BLaER1 (cell line): ENCODE measurements around the gene PRSS36.

Source experiments
- H3K27ac ChIP-seq: shearing (Covaris generic); formaldehyde crosslinking; 2 replicates; pipeline ENCODE4 v1.8.1; 2022
- H3K27me3 ChIP-seq: shearing (Covaris generic); formaldehyde crosslinking; 2 replicates; pipeline ENCODE4 v1.8.1; 2022
- H3K36me3 ChIP-seq: shearing (Covaris generic); formaldehyde crosslinking; 2 replicates; pipeline ENCODE4 v1.8.1; 2022
- H3K4me1 ChIP-seq: shearing (Covaris generic); formaldehyde crosslinking; 2 replicates; pipeline ENCODE4 v1.8.1; 2022
- H3K4me2 ChIP-seq: shearing (Covaris generic); formaldehyde crosslinking; 2 replicates; pipeline ENCODE4 v1.8.1; 2022
- H3K4me3 ChIP-seq: shearing (Covaris generic); formaldehyde crosslinking; 2 replicates; pipeline ENCODE4 v1.8.1; 2022
- H3K9ac ChIP-seq: shearing (Covaris generic); formaldehyde crosslinking; 2 replicates; pipeline ENCODE4 v1.8.1; 2022
- H3K9me3 ChIP-seq: shearing (Covaris generic); formaldehyde crosslinking; 2 replicates; pipeline ENCODE4 v1.8.1; 2022
- H4K20me1 ChIP-seq: shearing (Covaris generic); formaldehyde crosslinking; 2 replicates; pipeline ENCODE4 v1.8.1; 2022
- Cebpa-rat ChIP-seq: shearing (Covaris generic); IDR thresholded peaks from 2 replicates; pipeline ENCODE4 v1.8.1; 2022

PRSS36 gene

GRCh38 chr16:31112711-31113110 lies 37.2 kb downstream of the PRSS36 start:
- TF ChIP-seq Cebpa-rat = no peak
- Histone ChIP-seq H3K4me3 (no peak overlapping the region), H3K9me3 (no peaks in the 10 kb centered on the region), H3K27me3 (no peaks in the 10 kb centered on the region), H4K20me1 (no peaks in the 10 kb centered on the region), H3K4me1 (peaks cover 57% of the 10 kb centered on the region), H3K9ac (peak overlapping the region; percentile 51), H3K27ac (peak overlapping the region; percentile 77), H3K36me3 (peaks cover 43% of the 10 kb centered on the region), H3K4me2 (peak overlapping the region; percentile 70)

DNA sequence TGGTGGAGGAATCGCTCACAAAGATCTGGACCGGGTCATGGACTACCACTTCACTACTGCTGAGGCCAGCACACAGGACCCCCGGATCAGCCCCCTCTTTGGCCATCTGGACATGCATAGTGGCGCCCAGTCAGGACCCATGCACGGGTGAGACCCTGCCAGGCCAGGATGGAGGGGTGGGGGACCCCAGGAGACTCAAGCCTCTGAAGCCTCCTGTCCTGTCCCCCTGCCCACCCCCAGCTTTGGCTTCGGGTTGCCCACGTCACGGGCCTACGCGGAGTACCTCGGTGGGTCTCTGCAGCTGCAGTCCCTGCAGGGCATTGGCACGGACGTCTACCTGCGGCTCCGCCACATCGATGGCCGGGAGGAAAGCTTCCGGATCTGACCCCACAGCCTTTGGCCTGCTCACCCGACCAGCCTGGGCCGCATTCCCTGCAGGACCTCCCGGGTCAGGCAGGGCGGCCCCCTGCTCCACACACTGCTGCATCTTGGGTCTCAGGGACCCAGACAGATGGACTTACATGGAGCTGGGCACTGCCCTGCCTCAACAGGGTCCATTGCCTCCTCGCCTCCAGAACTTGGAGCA lies 37.9 kb downstream of the PRSS36 start:
- H3K9ac ChIP-seq = no peak overlapping the region
- H3K9me3 ChIP-seq = no peaks in the 10 kb centered on the region
- no peak overlapping the region for H3K4me3 ChIP-seq
- no peaks in the 10 kb centered on the region for H3K27me3 ChIP-seq
- no peak for TF ChIP-seq Cebpa-rat
- H3K4me2 ChIP-seq = no peak overlapping the region
- H3K27ac ChIP-seq = no peak overlapping the region
- H4K20me1 ChIP-seq = no peaks in the 10 kb centered on the region
- peaks cover 43% of the 10 kb centered on the region for H3K36me3 ChIP-seq
- peaks cover 64% of the 10 kb centered on the region for H3K4me1 ChIP-seq

DNA sequence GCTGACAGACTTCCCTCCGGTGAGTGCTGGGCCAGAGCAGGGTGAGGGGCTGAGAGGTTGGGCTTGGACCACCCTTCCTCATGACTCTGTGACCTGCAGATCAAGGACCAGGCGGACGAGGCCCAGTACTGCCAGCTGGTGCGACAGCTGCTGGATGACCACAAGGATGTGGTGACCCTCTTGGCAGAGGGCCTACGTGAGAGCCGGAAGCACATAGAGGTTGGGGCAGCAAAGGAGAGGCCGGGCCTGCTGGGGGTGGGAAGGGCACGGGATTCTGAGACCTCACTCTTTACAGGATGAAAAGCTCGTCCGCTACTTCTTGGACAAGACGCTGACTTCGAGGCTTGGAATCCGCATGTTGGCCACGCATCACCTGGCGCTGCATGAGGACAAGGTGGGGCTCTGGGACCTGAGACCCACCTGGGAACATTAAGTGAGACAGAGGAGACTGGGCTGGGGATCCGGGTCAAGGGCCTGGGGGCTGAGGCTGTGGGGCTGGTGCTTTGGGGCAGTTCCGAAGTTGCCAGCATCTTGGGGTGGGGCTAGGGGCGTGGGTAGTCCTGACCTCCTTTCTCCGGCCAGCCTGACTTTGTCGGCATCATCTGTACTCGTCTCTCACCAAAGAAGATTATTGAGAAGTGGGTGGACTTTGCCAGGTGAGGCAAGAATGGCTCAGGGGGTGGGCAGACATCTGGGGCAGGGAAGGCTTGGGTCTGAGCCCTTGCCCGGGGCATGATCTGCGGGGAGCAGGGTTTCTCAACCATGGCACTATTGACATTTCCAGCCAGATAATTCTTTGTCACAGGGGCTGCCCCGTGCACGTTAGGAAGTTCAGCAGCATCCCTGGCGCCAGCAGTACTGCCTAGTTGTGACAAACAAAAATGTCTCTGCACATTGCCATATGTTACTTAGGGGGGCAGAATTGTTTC lies 39.5 kb downstream of the PRSS36 start:
- TF ChIP-seq Cebpa-rat = no peak

DNA sequence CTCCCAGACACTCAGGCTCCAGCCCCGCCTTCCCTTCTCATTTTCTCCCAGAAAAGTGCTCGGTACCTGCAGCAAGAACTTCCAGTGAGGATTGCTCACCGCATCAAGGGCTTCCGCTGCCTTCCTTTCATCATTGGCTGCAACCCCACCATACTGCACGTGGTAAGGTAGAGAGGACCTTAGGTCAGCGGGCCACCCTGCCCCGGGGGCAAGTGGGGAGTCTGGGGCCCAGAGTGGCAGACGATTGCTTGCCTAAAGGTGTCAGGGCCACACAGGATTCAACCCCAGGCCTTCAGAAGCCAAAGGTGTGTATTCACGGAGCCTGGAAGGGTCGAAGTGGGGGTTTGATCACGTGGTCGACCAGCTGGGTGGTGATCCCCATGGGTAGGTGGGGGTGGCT lies 40.2 kb downstream of the PRSS36 start:
- no peaks in the 10 kb centered on the region for H3K9me3 ChIP-seq
- peaks cover 43% of the 10 kb centered on the region for H3K36me3 ChIP-seq
- H3K27me3 ChIP-seq = no peaks in the 10 kb centered on the region
- H3K4me3 ChIP-seq = no peak overlapping the region; the same call in 1 of the 2 replicates
- no peak overlapping the region for H3K27ac ChIP-seq
- no peaks in the 10 kb centered on the region for H4K20me1 ChIP-seq
- H3K4me1 ChIP-seq = peaks cover 65% of the 10 kb centered on the region
- H3K9ac ChIP-seq = no peak overlapping the region
- TF ChIP-seq Cebpa-rat = no peak
- H3K4me2 ChIP-seq = peak overlapping the region; percentile 98

More for the DNA sequence above, 39.5 kb downstream of the PRSS36 start:
- Histone ChIP-seq H3K4me3 (no peak overlapping the region), H3K27me3 (no peaks in the 10 kb centered on the region), H3K36me3 (peaks cover 43% of the 10 kb centered on the region), H3K4me2 (no peak overlapping the region), H3K9ac (no peak overlapping the region), H3K4me1 (peaks cover 66% of the 10 kb centered on the region), H3K27ac (no peak overlapping the region), H4K20me1 (no peaks in the 10 kb centered on the region), H3K9me3 (no peaks in the 10 kb centered on the region)

GRCh38 chr16:31108794-31109558 lies 40.9 kb downstream of the PRSS36 start:
- peak overlapping the region; percentile 95 for H3K9ac ChIP-seq
- peak overlapping the region; percentile 100 for H3K4me3 ChIP-seq
- H3K9me3 ChIP-seq = no peaks in the 10 kb centered on the region
- H3K4me2 ChIP-seq = peak overlapping the region; percentile 98
- peaks cover 43% of the 10 kb centered on the region for H3K36me3 ChIP-seq
- no peak for TF ChIP-seq Cebpa-rat
- no peaks in the 10 kb centered on the region for H3K27me3 ChIP-seq
- H3K4me1 ChIP-seq = peaks cover 59% of the 10 kb centered on the region
- H3K27ac ChIP-seq = peak overlapping the region; percentile 90
- H4K20me1 ChIP-seq = no peaks in the 10 kb centered on the region

DNA sequence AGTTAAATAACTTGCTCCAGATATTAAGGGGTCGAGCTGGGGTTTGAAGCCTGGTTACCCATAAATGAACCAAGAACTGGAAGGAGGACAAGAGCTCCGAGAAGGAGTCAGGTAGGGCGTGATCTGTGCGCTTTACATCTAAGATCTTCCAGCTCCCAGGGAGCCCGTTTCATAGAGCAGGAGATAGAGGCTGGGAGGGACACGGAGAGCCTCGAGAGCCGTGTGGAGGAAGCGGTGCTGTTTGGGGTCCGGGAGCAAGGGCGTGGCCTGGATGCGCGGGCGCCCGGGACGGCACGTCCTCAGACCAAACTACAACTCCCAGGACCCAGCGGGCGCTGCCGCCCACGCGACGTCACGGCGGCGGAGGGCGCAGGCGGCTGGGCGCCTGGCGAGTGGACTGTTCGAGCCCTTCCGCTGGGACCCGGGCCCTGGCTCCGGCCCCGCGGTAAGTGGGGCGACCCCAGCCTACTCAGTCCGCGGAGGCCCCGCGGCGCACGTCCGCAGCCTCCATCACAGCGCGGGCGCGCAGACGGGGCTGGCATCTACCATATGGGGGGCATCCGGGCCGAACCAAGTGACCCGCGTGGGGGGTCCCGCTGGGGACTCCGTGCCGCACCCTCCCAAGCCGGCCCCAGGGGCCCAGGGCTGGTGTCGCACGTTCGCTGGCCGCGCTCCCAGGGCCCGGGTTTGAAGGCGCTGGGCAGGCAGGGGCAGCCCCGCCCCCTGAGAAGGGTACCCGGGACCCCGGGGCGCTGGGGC lies 41.7 kb downstream of the PRSS36 start, which contains the start of gene BCKDK:
Gene BCKDK, plus strand, starts transcription at position 352 of the 759 bp plus-strand sequence. CDS start 838 bp downstream, outside the sequence.
- Histone ChIP-seq H3K27ac (peak within 1 kb of the TSS; percentile 90), H3K27me3 (no peaks in the 10 kb centered on the region), H3K4me1 (peaks cover 51% of the 10 kb centered on the region), H3K9ac (peak within 1 kb of the TSS; percentile 95), H4K20me1 (no peaks in the 10 kb centered on the region), H3K4me2 (peak within 1 kb of the TSS; percentile 98), H3K36me3 (peaks cover 42% of the 10 kb centered on the region), H3K4me3 (peak within 1 kb of the TSS; percentile 100), H3K9me3 (no peaks in the 10 kb centered on the region)
- no peak for TF ChIP-seq Cebpa-rat

- TF ChIP-seq Cebpa-rat = no peak
- 0 out of 2 replicates have a peak overlapping the region, but pooled peaks have one; percentile 23 for H3K27ac ChIP-seq
- peak overlapping the region; percentile 100 for H3K4me3 ChIP-seq
- no peaks in the 10 kb centered on the region for H4K20me1 ChIP-seq
- peak overlapping the region; percentile 95; the same call in 1 of the 2 replicates for H3K9ac ChIP-seq
- peaks cover 43% of the 10 kb centered on the region for H3K4me1 ChIP-seq
- peak overlapping the region; percentile 98 for H3K4me2 ChIP-seq
- peaks cover 34% of the 10 kb centered on the region for H3K36me3 ChIP-seq
- H3K27me3 ChIP-seq = no peaks in the 10 kb centered on the region
- H3K9me3 ChIP-seq = no peaks in the 10 kb centered on the region
Observed at GRCh38 chr16:31107465-31107867, 42.4 kb downstream of the PRSS36 start.

DNA sequence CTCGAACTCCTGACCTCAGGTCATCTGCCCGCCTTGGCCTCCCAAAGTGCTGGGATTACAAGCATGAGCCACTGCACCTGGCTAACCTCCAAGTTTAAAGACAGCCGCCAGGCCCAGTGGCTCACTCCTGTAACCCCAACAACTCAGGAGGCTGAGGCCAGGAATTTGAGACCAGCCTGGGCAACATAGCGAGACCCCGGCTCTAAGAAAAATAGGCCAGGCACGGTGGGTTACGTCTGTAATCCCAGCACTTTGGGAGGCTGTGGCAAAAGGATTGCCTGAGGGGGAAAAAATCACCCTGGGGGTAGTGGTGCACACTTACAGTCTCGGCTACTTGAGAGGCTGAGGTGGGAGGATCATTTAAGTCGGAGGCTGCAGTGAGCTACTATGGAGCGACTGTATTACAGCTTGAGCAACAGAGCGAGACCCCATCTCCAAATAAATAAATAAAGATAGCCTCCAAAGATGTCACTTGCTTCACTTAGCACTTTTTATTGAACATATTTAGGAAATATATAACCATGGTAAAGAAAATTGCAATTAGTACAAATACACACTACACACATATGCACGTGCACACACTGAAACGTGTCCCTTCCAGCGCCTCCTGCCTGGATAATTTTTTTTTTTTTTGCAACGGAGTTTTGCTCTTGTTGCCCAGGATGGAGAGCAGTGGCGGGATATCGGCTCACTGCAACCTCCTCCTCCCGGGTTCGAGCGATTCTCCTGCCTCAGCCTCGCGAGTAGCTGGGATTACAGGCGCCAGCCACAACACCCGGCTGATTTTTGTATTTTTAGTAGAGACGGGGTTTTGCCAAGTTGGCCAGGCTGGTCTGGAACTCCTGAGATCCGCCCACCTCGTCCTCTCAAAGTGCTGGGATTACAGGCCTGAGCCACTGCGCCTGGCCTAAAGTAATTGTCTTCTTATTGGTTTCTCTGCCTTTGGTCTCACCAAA lies 43.1 kb downstream of the PRSS36 start:
- Histone ChIP-seq H3K4me3 (no peak overlapping the region; the same call in 1 of the 2 replicates), H3K27ac (0 out of 2 replicates have a peak overlapping the region, but pooled peaks have one; percentile 23), H3K4me2 (peak overlapping the region; percentile 98)

More for the DNA sequence above, 43.1 kb downstream of the PRSS36 start:
- Histone ChIP-seq H3K9me3 (no peaks in the 10 kb centered on the region), H3K36me3 (peaks cover 27% of the 10 kb centered on the region), H3K9ac (peak overlapping the region; percentile 95; the same call in 1 of the 2 replicates), H4K20me1 (no peaks in the 10 kb centered on the region), H3K4me1 (peaks cover 40% of the 10 kb centered on the region), H3K27me3 (no peaks in the 10 kb centered on the region)
- no peak for TF ChIP-seq Cebpa-rat
